Activated naive CD4-positive, alpha-beta T cell treated with anti-CD3 and anti-CD28 coated beads, Interleukin-2, amount 50 U/mL, for 72 hours (primary cell): ENCODE measurements around the gene SCML1. TPM values are rescaled to one million over a fixed set of nuclear protein-coding genes. Genes with fewer than 3 reads are reported as not detected.

Source experiments
- total RNA-seq, 2 donors: library from RNA; stranded (reverse); gene quantifications; one replicate each; pipeline ENCODE4 v1.2.3, GENCODE V29; 2022

SCML1 gene
- total RNA-seq, 2 donors from 2014 or later, result 3.6 to 28.3 TPM

Other genes with a start within 250 kb of the SCML1 start
- gene RAI2, start 123.8 kb downstream of the SCML1 start, total RNA-seq, result under 1 TPM; 0.27 to 0.29 TPM